SIG-M5 (cell line): Measurements from ENCODE around the gene SLC35A3.
"Not testable (repeated sequence)": the region's sequence is repeated elsewhere in the genome, so short reads cannot be mapped to it uniquely, and the experiment has no call there.

ENCODE experiments used
- DNase-seq: peaks from one replicate; lab custom pipeline; 2025; lab: John Stamatoyannopoulos, UW

Gene SLC35A3

DNA sequence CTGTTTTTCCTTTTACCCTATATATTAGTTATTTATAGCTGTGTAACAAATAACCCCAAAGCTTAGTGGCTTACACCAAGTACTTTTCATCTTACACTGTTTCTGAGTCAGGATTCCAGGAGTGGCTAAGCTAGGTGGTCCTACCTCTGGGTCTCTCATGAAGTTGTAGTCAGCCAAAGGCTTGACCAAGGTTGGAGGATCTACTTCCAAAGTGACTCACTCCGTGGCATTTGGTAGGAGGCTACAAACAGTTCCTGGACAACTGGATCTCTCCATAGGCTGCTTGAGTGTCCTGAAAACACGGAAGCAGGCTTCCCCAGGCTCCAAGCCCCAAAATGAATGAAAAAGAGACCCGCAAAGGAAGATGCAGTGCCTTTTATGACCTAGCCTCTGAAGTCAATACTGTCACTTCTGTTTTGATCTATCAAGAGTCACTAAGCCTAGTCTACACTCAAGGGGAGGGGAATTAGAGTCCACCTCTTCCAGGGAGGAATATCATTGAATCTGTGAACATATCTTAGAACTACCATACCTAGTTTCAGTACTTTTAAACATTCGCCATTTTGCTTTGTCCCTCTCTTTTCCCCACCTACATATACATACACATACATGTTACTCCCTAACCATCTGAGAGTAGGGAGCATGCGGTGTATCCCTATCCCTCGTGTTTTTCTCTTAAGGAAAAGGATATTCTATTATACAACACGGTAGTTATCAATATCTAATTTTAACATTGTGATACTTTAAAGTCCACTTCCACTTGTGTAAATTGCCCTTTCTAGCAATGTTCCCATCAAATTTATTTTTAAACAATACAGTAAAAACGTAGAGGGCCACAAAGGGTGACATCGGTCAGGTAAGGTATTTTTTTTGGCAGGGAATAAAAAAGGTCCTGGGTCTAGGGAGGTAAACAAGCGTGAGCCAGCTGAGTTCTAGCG, 67.2 kb downstream of the SLC35A3 start:
- no peak for DNase-seq

DNA sequence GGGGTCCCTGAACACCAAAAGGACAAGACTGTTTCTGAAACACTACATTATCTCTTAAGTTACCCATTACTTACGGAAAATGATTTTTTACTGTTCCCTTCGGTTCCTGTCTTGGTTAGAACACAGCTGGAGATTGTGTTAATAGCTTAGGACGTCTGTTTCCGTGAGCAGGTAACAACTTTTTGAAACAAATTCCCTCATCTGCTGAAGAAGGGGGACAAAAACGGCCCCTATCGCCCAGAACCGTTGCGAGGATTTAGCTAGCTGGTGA, 67.8 kb downstream of the SLC35A3 start:
- no peak for DNase-seq

DNA sequence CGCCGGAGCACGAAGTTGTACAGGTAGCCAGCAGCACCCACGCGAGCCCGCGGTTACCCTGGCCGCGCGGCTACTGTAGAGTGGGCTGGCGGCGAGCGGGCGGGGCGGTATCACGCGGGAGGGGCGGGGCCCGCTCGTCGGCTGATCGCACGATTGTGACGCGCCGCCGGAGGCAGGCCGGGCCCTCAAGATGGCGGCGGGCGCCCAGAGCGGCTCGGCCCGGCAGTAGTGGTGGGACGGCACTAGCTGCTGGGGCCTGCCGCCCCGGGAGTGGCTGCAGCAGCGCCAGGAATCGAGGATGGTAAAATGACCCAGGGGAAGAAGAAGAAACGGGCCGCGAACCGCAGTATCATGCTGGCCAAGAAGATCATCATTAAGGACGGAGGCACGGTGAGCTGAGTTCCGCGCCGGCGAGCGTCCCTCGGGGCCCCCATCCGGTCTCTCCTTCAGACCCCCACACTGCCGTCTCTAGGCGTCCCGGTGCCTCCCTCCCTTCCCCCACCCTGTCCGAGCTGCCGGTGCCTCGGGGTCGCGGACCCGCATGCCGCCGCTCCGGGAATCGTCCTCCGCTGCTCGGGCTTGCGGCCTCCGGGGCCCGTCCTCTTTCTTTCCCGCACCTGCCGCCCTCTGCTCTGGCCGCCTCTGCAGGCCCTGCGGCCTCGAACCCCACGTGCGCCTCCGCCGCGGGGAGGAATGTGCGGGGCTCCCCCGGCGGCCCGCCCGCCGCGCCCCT, 68.3 kb downstream of the SLC35A3 start:
- DNase-seq: no peak

DNA sequence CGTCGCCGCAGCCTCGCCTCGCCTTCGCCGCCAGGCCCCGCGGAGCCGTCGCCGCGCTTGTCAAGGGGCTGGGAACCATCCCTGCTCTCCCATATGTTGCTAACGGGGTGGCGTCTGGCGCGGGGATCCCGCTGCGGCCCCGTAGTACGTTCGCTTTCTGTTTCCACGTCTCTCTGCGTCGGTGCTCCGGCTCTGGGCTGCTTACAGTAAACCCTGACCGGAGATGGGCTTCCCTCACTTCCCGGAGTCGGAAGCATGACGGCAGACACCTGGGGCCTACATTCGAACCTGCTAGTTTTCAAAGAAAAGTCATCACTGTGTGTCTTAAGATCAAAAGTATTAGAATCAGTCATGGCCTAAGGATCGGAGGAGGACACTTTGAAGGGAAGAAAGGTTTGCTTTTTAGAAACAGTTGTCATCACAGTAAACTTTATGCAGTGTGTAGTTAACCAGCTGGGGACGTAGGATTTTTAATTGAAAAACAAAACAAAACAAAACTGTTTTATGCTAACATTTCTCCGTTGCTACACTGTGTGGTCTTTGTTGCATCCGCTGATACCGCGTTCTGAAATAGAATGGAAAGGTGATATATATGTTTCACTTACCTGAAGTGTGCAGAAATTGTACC, 69.0 kb downstream of the SLC35A3 start:
- DNase-seq: no peak

DNA sequence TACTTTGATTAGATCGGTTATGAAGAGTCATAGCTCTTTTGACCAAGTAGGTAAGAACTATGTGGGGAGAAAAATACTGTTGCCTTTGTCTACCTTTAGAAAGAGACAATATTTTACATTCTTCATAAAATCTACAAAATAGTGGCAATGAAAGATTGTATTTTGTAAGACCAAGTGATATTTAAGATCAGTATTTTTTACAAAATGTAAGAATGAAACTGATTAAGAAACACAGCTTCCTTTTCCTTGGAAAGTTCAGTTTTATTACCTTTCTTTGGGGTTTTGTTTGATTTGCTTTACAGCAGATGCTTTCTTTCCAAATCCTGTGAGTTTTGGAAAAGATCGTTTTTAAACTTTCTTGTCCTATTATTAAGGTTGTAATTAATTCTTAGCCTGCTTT, 69.8 kb downstream of the SLC35A3 start:
- no peak for DNase-seq

DNA sequence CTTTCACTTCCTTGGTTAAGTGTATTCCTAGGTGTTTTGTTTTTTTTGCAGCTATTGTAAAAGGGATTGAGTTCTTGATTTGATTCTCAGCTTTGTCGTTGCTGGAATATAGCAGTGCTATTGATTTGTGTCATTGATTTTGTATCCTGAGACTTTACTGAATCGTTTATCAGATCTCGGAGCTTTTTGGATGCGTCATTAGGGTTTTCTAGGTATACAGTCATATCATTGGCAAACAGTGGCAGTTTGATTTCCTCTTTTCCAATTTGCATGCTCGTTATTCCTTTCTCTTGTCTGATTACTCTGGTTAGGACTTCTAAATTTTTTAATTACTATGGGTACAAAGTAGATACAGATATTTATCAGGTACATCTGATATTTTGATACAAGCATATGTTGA, 75.4 kb downstream of the SLC35A3 start:
- no peak for DNase-seq

DNA sequence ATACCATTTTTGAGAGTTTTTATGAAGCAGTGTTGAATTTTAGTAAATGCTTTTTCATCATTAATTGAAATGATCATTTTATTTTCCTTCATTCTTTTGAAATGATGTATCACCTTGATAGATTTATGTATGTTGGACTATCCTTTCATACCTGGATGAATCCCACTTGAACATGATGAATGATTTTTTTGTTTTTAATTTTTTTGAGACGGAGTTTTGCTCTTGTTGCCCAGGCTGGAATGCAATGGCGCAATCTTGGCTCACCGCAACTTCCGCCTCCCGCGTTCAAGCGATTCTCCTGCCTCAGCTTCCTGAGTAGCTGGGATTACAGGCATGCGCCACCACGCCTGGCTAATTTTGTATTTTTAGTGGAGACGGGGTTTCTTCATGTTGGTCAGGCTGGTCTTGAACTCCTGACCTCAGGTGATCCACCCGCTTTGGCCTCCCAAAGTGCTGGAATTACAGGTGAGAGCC, 77.5 kb downstream of the SLC35A3 start:
- DNase-seq: not testable (repeated sequence)

DNA sequence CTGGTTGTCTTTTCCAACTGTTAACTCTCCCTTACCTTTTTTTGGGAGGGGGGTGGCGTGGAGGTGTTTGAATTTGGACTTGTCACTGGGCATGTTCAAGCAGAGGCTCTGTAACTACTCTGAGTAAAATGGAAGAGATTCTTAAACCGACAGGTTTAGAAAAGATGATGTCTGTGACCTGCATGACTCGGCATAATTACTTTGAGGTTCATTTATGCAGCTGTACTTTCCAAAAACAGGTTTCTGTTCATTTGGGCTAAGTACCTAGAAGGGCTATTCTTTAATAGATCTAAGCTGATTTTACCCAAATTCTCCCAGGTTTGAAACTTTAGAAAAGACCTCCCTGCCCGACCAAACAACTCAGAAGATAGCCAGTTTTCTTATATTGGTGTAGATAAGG, 80.3 kb downstream of the SLC35A3 start:
- DNase-seq: no peak

DNA sequence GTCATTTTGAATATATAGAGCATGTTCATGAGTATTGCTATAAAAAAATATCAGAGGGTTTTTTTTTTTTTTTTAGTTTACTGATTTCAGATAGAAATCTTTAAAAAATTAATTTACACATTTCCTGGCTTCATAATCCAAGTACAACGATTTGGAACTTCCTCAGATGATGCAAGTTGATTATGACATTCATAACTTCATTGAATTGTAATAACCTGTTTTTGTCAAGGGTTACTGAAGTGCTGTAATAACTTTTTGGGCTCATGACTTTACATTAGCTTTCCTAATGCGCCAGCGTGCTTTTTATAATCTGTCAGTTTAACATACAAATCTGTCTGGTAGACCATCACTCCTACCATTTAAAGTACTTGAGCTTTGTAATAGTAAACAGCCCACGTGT, 81.6 kb downstream of the SLC35A3 start:
- DNase-seq: no peak

DNA sequence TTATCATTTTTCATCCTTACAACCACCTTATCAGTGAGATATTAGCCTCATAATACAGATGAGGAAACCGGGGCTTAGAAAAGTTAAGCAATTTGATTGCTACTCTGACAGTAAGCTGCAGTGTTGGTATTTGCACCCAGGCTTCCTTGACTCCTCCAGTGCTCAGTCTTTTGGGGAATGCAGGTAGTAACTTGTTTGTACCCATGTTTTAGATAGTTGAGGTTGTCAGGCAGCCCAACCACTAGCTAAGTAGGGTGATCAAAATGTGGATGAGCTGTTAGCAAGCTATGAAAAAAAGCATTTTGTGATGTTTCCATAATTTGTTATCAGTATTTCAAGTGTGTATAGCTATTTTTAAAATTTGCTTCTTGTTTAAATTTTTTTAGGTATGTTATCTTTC, 82.1 kb downstream of the SLC35A3 start:
- no peak for DNase-seq

DNA sequence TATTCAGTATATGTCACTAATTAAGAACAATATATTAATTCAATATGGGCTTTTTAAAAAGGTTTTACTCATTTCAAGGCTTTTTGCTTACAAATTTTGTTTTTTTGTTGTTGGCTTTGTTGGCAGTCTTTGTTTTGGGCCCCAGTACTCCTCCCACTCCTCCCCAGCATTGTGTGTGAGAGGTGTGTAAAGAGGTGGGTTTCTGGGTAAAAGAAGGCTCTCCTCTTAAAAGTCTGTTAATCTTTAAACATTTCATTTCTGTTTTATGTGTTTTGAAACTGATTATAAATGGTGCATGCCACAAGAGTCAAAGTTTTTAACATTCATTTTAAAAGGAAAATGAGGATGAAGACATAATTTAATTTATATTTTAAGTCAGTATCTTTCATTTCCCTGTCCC, 83.3 kb downstream of the SLC35A3 start:
- DNase-seq: no peak

DNA sequence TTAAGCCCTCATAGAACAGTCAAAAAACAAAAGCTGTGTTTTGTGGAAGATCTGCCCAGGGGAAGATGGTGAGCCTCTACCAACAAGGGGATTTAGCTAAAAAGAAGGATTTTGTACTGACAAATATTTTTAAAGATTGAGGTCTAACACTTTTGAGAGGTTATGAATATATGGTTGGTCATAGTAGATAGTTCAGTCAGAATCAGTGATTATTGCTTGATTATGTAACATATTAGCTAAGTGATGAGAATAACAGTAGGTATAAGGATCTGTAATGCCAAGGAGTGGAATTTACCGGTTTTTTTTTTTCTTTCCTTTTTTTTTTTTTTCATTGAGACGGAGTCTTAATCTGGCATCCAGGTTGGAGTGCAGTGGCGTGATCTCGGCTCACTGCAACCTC, 83.9 kb downstream of the SLC35A3 start:
- no peak for DNase-seq

DNA sequence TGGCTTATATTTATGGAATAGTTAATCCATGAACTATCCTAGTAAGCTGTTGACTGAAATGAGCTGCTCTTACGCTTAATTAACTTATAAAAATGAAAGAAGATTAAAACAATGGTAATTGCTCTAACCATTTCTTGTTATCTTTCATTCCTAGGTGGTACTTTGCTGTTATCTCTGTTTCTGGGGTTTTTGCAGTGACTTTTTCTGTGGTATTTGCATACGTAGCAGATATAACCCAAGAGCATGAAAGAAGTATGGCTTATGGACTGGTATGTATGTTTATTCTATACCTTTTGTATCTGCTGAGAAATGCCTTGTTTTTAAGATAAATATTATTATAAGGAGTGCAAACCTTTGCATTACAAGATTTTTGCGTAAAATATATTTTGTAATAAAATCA, 91.9 kb downstream of the SLC35A3 start:
- no peak for DNase-seq

DNA sequence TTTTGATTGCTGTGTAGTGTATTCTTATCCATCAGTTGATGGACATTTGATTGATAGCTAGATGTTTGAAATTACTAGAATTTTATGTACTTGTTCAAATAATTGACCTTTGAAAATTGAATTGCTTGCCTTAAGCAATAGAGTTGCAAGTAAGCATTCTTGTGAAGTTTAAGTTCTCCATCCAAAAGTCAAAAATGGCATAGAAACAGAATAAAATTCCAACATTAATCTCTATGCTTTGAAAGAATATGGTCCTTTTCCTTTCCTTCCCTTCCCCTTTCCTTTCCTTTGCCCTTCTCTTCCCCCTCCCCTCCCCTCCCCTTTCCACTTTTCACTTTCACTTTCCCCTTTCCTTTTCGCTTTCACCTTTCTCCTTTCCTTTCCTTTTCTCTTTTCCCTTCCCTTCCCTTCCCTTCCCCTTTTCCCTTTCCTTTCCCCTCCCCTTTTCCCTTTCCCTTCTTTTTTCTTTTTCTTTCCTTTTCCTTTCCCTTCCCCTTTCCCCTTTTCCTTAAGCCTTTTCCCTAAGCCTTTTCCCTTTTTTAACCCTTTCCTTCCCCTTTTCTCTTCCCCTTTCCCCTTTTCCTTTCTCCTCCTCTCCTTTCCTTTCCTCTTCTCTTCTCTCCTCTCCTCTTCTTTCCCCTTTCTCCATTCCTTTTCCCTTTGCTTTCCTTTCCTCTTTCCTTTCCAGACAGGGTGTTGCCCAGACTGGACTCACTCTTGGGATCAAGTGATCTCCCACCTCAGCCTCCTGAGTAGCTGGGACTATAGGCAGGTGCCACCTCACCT, 95.6 kb downstream of the SLC35A3 start:
- no peak for DNase-seq

DNA sequence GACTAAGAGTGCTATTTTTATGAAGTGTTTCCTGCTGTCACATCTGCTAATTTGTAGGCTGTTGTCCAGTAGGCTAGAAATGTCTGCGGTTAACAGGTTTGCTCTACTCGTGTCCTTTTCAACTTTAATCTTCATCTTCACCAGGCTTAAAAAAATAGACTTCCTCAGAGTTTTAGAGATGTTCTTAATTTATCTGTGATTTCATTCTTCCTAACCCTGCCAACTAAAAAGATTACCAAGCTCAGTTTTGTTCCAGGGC, 96.1 kb downstream of the SLC35A3 start:
- DNase-seq: no peak

DNA sequence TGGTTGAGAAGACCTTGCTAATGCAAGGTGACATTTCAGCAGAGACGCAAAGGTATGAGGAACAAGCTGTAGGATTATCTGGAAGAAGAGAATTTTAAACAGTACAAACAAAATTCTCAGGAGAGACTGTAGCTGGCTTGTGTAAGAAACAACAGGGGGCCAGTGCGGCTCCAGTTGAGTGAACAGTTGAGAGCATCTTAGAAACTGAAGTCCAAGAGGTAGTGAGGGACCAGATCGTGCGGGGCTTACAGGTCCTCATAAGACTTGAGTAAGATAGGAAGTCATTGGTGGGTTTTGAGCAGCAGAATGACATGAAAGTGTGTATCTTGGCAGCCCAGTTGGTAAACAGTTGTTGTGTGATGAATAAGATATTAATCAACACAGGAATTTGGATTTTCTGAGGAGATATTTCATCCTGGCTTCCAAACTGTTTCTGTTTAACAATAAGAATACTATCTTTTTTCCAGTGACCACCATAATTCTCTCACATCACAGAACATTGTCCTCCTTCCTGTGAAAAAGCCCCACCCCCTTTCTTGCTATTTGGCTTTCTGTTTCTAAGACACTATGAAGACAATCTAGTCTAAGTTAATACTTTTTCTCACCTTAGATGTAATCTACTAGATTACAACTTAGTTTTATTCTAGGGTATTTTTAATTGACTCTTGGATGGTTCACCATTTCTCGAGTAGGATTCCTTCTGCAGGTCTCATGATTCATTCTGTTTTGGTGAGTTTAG, 100.6 kb downstream of the SLC35A3 start:
- DNase-seq: no peak

DNA sequence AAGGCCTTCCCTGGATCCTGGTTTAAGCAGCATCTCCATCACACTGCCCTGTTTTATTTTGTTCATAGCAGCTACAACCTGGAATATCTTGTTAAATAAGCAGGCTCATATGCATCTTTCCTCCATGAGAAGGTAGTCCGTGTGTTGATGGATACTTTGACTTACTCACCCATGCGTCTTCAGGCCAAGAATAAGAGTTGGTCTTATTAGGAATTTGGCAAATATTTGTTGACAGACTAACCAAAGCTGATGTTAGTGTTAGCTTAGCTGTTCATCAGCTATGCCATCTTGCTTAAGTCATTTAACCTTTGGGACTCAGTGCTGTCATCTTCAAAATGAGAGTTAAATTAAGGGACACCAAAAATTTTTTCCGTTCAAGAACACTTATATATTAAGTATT, 103.7 kb downstream of the SLC35A3 start:
- no peak for DNase-seq

DNA sequence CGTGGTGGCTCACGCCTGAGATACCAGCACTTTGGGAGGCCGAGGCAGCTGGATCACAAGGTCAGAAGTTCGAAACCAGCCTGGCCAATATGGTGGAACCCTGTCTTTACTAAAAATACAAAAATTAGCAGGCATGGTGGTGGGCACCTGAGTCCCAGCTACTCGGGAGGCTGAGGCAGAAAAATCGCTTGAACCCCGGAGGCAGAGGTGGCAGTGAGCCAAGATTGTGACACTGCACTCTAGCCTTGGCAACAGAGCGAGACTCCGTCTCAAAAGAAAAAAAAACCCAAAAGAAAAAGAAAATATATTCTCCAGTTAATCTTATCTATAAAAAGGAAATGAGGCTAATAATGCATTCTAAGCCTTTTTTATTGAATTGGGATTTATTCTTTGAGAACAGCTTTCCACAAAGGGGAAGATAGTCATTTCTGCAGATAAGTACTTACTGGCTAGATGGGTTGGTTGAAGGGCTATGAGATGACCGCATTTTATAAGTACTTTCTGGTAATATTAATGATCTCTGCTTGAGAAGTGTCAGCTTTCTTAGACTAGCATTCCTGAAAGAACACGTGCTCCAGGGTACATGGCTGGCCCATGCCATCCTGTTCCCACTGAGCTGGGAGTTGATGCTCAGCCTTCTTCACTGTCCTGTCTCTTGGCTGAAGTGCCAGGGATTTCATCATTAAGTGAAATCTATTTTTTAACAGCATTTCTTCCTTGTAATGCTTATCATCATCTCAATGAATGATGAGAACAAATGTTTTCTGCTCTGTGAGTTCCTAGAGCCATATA, 105.0 kb downstream of the SLC35A3 start:
- DNase-seq: no peak

DNA sequence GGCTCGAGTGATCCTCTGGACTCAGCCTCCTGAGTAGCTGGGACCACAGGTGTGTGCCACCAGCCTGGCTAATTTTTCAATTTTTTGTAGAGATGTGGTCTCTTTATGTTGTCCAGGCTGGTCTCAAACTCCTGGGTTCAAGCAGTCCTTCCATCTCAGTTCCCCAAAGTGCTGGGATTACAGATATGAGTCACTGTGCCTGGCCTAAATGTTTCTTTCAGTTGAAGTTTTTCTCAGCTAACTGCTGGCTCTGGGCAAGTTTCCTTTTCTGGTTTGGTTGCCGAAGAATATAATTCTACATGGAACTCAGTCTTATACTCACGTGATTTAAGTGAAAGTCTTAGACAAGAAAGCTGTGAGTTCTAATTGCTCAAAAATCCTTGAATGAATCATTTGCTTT, 106.0 kb downstream of the SLC35A3 start:
- DNase-seq: no peak

DNA sequence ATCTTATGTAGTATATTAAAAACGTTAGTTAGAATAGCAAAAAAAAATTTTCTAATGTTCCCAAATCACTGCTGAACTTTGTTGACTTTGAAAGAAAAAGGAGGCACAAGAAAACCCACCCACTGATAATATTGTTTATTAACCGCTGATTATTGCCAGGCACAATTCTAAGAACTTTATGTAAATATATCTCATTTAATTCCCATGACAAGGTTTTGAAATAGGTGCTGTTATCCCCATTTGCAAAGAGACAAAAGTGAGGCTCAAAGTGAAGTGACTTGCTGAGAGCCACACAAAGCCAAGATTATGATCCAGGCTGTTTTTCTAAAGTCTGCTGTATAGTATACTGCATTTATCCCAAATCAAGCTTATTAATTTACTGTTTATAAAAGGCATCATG, 106.5 kb downstream of the SLC35A3 start:
- DNase-seq: no peak

DNA sequence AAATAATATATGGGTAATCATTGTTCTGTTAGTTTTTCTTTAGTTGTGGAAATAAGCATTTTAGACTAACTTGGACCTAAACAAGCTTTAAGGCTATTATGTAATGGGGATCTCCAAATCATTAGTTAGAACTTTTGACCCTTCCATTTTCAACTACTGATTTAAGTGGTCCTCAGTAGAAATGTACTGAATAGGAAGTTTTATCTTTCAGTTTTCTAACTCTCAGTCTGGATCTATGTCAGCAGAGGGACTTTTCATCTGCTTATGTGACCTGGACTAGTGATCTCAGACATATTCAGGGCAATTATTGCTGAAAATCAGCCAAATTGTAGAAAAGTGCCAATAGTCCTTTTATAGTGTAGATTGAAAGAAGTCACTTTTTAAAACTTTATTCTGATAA, 106.9 kb downstream of the SLC35A3 start:
- DNase-seq: no peak
